ENCODE results near the gene SYT6.

DNA sequence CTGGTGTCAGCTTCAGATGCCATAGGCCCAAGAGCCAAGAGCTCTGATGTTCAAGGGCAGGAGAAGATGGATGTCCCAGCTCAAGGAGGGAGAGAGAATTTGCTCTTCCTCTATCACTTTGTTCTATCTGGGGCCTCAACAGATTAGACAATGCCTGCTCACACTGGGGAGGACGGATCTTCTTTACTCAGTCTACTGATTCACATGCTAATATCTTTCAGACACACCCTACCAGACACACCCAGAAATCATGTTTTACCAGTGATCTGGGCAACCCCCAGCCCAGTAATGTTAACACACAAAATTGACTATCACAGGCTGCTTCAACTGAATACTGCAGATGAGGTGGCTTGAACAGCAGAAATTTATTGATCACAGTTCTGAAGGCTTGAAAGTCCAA, 105.4 kb downstream of the SYT6 start:
- TF ChIP-seq L3MBTL2 (conservative IDR thresholded peaks at IDR 0.05) (no peak), FOXM1 (IDR thresholded peaks at IDR 0.05; ENCODE audit: borderline replicate concordance) (no peak), SUZ12 (IDR thresholded peaks at IDR 0.05) (no peak), BHLHE40 (IDR thresholded peaks at IDR 0.05; ENCODE audit: borderline replicate concordance) (no peak), CTBP1 (IDR thresholded peaks at IDR 0.05; ENCODE audit: borderline replicate concordance) (no peak), PKNOX1 (IDR thresholded peaks at IDR 0.05) (no peak), TARDBP (IDR thresholded peaks at IDR 0.05) (no peak), SP1 (IDR thresholded peaks at IDR 0.05) (no peak)

Measured in HEK293T (cell line).